Esophagus squamous epithelium (tissue), 5 donors: ENCODE results near the gene AP2A2. TPM values are rescaled to one million over a fixed set of nuclear protein-coding genes. Genes with fewer than 3 reads are reported as not detected.
A peak's percentile ranks its signal among the peaks of the same experiment; 100 is the strongest.

Source experiments
- DNase-seq: peaks from one replicate; lab custom pipeline; 2025; lab: John Stamatoyannopoulos, UW
- H3K27ac ChIP-seq, 4 donors: fragments of 200-600 bp; sonication (generic); one replicate each; pipeline ENCODE4 v1.5.1; 2016 to 2019; ENCODE audit warnings: mild to moderate bottlenecking in 1 of 4
- H3K27me3 ChIP-seq, 4 donors: fragments of 200-600 bp; sonication (generic); 1 replicate in 3 of 4; 2 replicates in 1 of 4; pipeline versions ENCODE4 v1.5.1 to v1.6.0; 2017 to 2021; ENCODE audit warnings: antibody characterized with exemption in 1 of 4
- H3K36me3 ChIP-seq, 3 donors: fragments of 200-600 bp; sonication (generic); one replicate each; pipeline ENCODE4 v1.5.1; 2016 to 2019
- H3K4me1 ChIP-seq, 3 donors: fragments of 200-600 bp; sonication (generic); one replicate each; pipeline ENCODE4 v1.5.1; 2017 to 2019
- H3K4me3 ChIP-seq, 4 donors: fragments of 200-600 bp; sonication (generic); 1 replicate in 3 of 4; 2 replicates in 1 of 4; pipeline ENCODE4 v1.5.1; 2016 to 2019; ENCODE audit warnings: mild to moderate bottlenecking in 2 of 4, moderate library complexity in 1 of 4
- H3K9me3 ChIP-seq, 3 donors: fragments of 200-600 bp; sonication (generic); one replicate each; pipeline ENCODE4 v1.5.1; 2016 to 2019
- CTCF ChIP-seq, 6 experiments: fragments of 450-650 bp in 4 of 6; fragments of 200-600 bp in 2 of 6; sonication (generic) in 2 of 6; IDR thresholded peaks; one replicate each; pipeline ENCODE4 v1.5.1; 2016 to 2019; ENCODE audit warnings: antibody characterized with exemption in 6 of 6, mild to moderate bottlenecking in 4 of 6, moderate library complexity in 4 of 6
- POLR2A ChIP-seq, 4 donors: fragments of 450-650 bp; IDR thresholded peaks; one replicate each; pipeline ENCODE4 v1.6.1; 2017; ENCODE audit warnings: antibody characterized with exemption in 4 of 4, mild to moderate bottlenecking in 4 of 4, moderate library complexity in 3 of 4
- WGBS, 2 donors: methylation state at CpG; one replicate each; pipeline ENCODE4 v1.1.5; 2018; 5-methylcytosine and 5-hydroxymethylcytosine counted together
- intact Hi-C: fragments of 100-400 bp; cut with DNase I; formaldehyde crosslinking; loops from one replicate; pipeline ENCODE4 v1.15.0; 2022
- total RNA-seq, 4 donors: library from RNA; depleted of rRNA; stranded (reverse); fragments of >200 nt; gene quantifications; one replicate each; pipeline ENCODE4 v1.1.0, GENCODE V29; 2016
- donor health status: DM: yes; HTN: yes; CAD: no.

Gene AP2A2
- total RNA-seq, 4 donors from 2014 or later: 19.8 to 48.6 (median 28.5) TPM

GRCh38 chr11:933142-933851 is 7.6 kb downstream of the AP2A2 start:
- Histone ChIP-seq H3K9me3 (no peaks in the 10 kb centered on the region), H3K36me3 (peaks cover 0 to 12% (median 0%) of the 10 kb centered on the region in 3 donors), H3K4me3 (peak overlapping the region in 2 of 4 donors; percentile 5 to 23), H3K4me1 (peaks cover 14 to 71% (median 25%) of the 10 kb centered on the region in 3 donors), H3K27me3 (no peaks in the 10 kb centered on the region), H3K27ac (peak overlapping the region; percentile 4 to 76 (median 52))
- TF ChIP-seq CTCF (IDR thresholded peaks at IDR 0.05) (no peak), POLR2A (IDR thresholded peaks at IDR 0.05) (no peak)
- DNase-seq: no peak
- 54 to 62% methylated on average over 14 of the region's 14 CpGs for WGBS, 2 donors
- intact Hi-C loops: no loop called here

- Histone ChIP-seq H3K27me3 (no peaks in the 10 kb centered on the region), H3K36me3 (peaks cover 0 to 8% (median 0%) of the 10 kb centered on the region in 3 donors), H3K27ac (peak overlapping the region; percentile 4 to 76 (median 52)), H3K4me3 (peak overlapping the region in 2 of 4 donors; percentile 5 to 23), H3K4me1 (peaks cover 10 to 70% (median 25%) of the 10 kb centered on the region in 3 donors), H3K9me3 (no peaks in the 10 kb centered on the region)
- DNase-seq: no peak
- no peak for TF ChIP-seq POLR2A (IDR thresholded peaks at IDR 0.05)
- no peak for TF ChIP-seq CTCF (IDR thresholded peaks at IDR 0.05)
- intact Hi-C loops: no loop called here
- 86 to 95% methylated on average over 6 to 7 of the region's 7 CpGs for WGBS, 2 donors
These were observed 8.3 kb downstream of the AP2A2 start for GRCh38 chr11:933936-934335.

GRCh38 chr11:934527-934926 is 8.9 kb downstream of the AP2A2 start:
- no peak overlapping the region for H3K4me3 ChIP-seq
- no peaks in the 10 kb centered on the region for H3K27me3 ChIP-seq
- no peak for TF ChIP-seq POLR2A (IDR thresholded peaks at IDR 0.05)
- no peak for TF ChIP-seq CTCF (IDR thresholded peaks at IDR 0.05)
- peaks cover 10 to 66% (median 25%) of the 10 kb centered on the region in 3 donors for H3K4me1 ChIP-seq
- peaks cover 0 to 2% (median 0%) of the 10 kb centered on the region in 3 donors for H3K36me3 ChIP-seq
- 71 to 75% methylated on average over 5 to 6 of the region's 6 CpGs for WGBS, 2 donors
- H3K9me3 ChIP-seq: no peaks in the 10 kb centered on the region
- intact Hi-C loops: no loop called here
- peak overlapping the region in 1 of 4 donors; percentile 73 for H3K27ac ChIP-seq
- no peak for DNase-seq

GRCh38 chr11:936199-936598 is 10.5 kb downstream of the AP2A2 start:
- H3K27ac ChIP-seq: no peak overlapping the region
- intact Hi-C loops: no loop called here
- 94 to 95% methylated on average over 3 of the region's 3 CpGs for WGBS, 2 donors
- H3K27me3 ChIP-seq: no peaks in the 10 kb centered on the region
- H3K4me1 ChIP-seq: peaks cover 10 to 62% (median 23%) of the 10 kb centered on the region in 3 donors
- H3K9me3 ChIP-seq: no peaks in the 10 kb centered on the region
- DNase-seq: no peak
- H3K36me3 ChIP-seq: no peaks in the 10 kb centered on the region
- H3K4me3 ChIP-seq: no peak overlapping the region
- no peak for TF ChIP-seq POLR2A (IDR thresholded peaks at IDR 0.05)
- no peak for TF ChIP-seq CTCF (IDR thresholded peaks at IDR 0.05)

- Histone ChIP-seq H3K4me1 (peaks cover 10 to 59% (median 21%) of the 10 kb centered on the region in 3 donors), H3K27ac (no peak overlapping the region), H3K4me3 (no peak overlapping the region), H3K36me3 (no peaks in the 10 kb centered on the region), H3K27me3 (no peaks in the 10 kb centered on the region), H3K9me3 (no peaks in the 10 kb centered on the region)
- no peak for TF ChIP-seq POLR2A (IDR thresholded peaks at IDR 0.05)
- TF ChIP-seq CTCF (IDR thresholded peaks at IDR 0.05): no peak
- no peak for DNase-seq
- intact Hi-C loops: no loop called here
- WGBS, 2 donors: 69 to 78% methylated on average over 10 of the region's 10 CpGs
These were observed 12.2 kb downstream of the AP2A2 start for GRCh38 chr11:937841-938261.
